Epithelial cell of proximal tubule (primary cell): ENCODE measurements around the gene FBXW5. TPM values are rescaled to one million over a fixed set of nuclear protein-coding genes. Genes with fewer than 3 reads are reported as not detected.

Source experiments
- DNase-seq: peaks from one replicate; pipeline ENCODE4 v3.0.0-alpha.2; 2011; ENCODE audit warnings: low read depth
- H3K4me3 ChIP-seq: 2 replicates; pipeline ENCODE4 v1.5.1; 2011; ENCODE audit warnings: low read depth, mild to moderate bottlenecking, low read length
- total RNA-seq: library from RNA; depleted of rRNA; stranded (reverse); fragments of >200 nt; gene quantifications from 2 replicates; pipeline ENCODE4 v1.2.3, GENCODE V29; 2015
- TF ChIP-seq, protein P1 (sequence below): conservative IDR thresholded peaks from 2 replicates; pipeline ENCODE4 v1.5.1; 2012; ENCODE audit warnings: low read depth, mild to moderate bottlenecking, low read length

FBXW5 gene
- total RNA-seq, 1 donor from 2014 or later: 124 TPM

DNA sequence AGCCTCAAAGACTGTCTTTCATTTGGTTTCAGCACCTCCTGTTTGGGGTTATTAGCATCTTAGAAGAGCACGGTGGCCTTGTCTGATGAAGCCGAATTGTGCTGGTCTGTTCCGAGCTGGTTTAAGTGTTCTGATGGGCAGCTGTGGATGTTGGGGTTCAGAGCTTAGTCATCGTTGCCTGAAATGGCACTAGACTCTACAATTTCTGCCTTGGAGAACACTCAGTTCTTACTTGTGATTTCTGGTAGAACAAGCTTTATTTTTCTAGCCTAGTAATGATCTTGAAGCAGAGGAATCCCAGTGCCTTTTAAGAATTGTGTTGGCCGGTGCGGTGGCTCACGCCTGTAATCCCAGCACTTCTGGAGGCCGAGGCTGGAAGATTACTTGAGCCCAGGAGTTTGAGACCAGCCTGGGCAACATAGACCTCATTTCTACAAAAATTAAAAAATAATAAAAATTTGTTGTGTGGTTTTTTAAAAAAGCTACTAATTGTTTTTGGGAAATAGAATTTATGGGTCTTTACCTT is 7.8 kb downstream of the FBXW5 start:
- no peak for DNase-seq
- TF ChIP-seq, protein P1, sequence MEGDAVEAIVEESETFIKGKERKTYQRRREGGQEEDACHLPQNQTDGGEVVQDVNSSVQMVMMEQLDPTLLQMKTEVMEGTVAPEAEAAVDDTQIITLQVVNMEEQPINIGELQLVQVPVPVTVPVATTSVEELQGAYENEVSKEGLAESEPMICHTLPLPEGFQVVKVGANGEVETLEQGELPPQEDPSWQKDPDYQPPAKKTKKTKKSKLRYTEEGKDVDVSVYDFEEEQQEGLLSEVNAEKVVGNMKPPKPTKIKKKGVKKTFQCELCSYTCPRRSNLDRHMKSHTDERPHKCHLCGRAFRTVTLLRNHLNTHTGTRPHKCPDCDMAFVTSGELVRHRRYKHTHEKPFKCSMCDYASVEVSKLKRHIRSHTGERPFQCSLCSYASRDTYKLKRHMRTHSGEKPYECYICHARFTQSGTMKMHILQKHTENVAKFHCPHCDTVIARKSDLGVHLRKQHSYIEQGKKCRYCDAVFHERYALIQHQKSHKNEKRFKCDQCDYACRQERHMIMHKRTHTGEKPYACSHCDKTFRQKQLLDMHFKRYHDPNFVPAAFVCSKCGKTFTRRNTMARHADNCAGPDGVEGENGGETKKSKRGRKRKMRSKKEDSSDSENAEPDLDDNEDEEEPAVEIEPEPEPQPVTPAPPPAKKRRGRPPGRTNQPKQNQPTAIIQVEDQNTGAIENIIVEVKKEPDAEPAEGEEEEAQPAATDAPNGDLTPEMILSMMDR: no peak

DNA sequence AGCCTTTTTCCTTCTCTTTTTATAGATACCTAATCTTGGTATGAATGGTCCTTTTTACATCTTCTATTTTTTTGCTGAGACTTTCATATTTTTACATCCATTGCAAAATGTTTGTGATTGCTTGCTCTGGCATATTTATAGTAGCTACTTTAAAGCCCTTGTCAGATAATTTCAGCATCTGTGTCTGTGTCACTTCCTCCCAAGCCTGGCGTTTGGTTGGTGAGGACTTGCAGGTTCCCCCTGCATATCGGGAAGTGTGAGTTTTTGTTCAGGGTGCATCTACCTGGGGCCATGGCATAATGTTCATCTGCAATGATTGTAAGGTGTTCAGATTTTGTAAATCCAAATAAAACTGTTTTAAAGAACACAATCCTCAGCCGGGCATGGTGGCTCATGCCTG is 8.9 kb downstream of the FBXW5 start:
- DNase-seq: no peak
- TF ChIP-seq, protein P1: no peak
- no peak overlapping the region for H3K4me3 ChIP-seq

More for the DNA sequence above, 7.8 kb downstream of the FBXW5 start:
- no peak overlapping the region for H3K4me3 ChIP-seq

DNA sequence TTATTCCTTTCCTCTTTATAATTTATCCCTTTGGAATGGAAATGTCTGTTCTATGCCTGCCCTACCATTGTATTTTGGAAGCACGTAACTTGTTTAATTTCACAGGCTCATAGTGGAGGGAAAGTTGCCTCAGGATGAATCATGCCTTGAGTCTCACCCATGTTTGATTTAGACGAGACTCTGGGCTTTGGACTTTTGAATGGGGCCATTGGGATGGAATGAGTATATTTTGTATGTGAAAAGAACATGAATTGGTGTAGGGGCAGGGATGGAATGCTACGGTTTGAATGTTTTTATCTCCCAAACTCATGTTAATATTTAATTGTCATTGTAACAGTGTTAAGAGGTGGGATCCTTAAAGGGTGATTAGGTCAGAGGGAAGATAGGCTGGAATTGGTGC is 10.3 kb downstream of the FBXW5 start:
- no peak for DNase-seq
- H3K4me3 ChIP-seq: no peak overlapping the region
- TF ChIP-seq, protein P1: no peak

DNA sequence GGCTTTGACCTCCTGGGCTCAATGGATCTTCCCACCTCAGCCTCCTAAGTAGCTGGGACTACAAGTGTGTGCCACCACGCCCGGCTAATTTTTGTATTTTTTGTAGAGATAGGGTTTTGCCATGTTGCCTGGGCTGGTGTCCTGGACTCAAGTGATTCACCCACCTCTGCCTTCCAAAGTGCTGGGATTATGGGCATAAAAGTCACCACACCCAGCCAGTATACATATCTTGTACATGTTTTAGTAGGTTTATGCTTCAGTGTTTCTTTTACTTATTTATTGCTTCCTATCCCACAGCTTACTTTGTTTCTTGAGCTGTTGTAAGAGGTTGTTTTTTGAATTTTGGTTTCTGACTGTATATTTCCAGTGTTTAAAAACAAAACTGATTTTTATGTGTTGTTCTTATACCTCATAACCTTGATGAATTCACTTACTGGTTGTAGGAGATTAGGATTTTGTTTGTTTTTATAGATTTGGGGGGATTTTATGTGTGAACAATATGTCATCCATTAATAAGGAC is 12.9 kb downstream of the FBXW5 start:
- TF ChIP-seq, protein P1: no peak
- DNase-seq: no peak
- no peak overlapping the region for H3K4me3 ChIP-seq

DNA sequence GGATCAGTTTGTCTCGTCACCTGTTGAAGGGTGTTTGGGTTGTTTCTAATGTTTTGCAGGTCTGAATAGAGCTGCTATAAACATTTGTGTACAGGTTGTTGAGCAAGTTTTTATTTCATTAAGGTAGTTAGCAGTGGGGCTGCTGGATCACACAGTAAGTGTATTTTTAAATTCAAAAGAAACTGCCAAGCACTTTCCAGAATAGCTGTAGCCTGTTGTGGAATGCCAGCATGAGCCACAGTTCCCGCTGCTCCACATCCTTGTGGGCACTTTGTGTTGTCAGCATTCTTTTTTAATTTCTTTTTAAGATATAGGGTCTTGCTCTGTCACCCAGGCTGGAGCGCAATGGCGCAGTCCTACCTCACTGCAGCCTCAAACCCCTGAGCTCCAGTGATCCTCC is 14.5 kb downstream of the FBXW5 start:
- no peak overlapping the region for H3K4me3 ChIP-seq
- no peak for DNase-seq
- TF ChIP-seq, protein P1: no peak

DNA sequence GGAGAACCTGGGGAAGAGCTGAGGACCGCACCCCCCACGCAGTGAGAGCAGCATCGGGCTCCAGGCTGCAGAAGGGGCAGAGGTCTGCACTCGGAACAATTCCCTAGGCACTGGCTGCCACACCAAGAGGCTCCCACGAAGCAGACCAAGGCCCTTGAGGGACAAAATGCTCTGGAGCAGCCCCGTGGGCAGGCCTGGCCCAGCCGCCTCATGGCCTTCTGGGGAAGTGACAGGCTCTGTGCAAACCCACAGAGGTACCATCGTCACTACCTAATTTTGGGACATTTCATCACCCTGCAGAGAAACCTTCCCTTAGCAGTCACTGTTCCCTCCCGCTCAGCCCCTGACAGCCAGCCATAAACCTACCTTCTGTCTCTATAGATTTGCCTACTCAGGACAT is 15.9 kb downstream of the FBXW5 start:
- no peak overlapping the region for H3K4me3 ChIP-seq
- DNase-seq: no peak
- TF ChIP-seq, protein P1: no peak
